Uterus (tissue), 4 donors: ENCODE results near the gene IL21R. TPM values are rescaled to one million over a fixed set of nuclear protein-coding genes. Genes with fewer than 3 reads are reported as not detected.

Source experiments
- DNase-seq, 2 donors: peaks; one replicate each; pipeline ENCODE4 v3.0.0-alpha.2; 2019 to 2020
- H3K27ac ChIP-seq, 2 donors: fragments of 200-600 bp; sonication (generic); 1 replicate in 1 of 2; 2 replicates in 1 of 2; pipeline ENCODE4 v1.5.1; 2016 to 2018
- H3K27me3 ChIP-seq, 2 donors: fragments of 200-600 bp; sonication (generic); one replicate each; pipeline ENCODE4 v1.5.1; 2018 to 2019; ENCODE audit warnings: control low read depth in 1 of 2
- H3K36me3 ChIP-seq, 2 donors: fragments of 200-600 bp; sonication (generic); one replicate each; pipeline ENCODE4 v1.5.1; 2019; ENCODE audit warnings: control low read depth in 1 of 2
- H3K4me1 ChIP-seq, 2 donors: fragments of 200-600 bp; sonication (generic); one replicate each; pipeline ENCODE4 v1.5.1; 2018 to 2019; ENCODE audit warnings: control low read depth in 1 of 2
- H3K4me3 ChIP-seq, 2 donors: fragments of 200-600 bp; sonication (generic); 1 replicate in 1 of 2; 2 replicates in 1 of 2; pipeline ENCODE4 v1.5.1; 2018 to 2019; ENCODE audit warnings: mild to moderate bottlenecking in 1 of 2
- H3K9me3 ChIP-seq, 2 donors: fragments of 200-600 bp; sonication (generic); one replicate each; pipeline ENCODE4 v1.5.1; 2019; ENCODE audit warnings: control low read depth in 1 of 2
- POLR2A ChIP-seq, 2 donors: fragments of 450-650 bp; IDR thresholded peaks; one replicate each; pipeline ENCODE4 v1.6.1; 2016; ENCODE audit warnings: antibody characterized with exemption in 2 of 2, mild to moderate bottlenecking in 1 of 2, moderate library complexity in 1 of 2
- intact Hi-C: fragments of 100-400 bp; cut with DNase I; formaldehyde crosslinking; loops from one replicate; pipeline ENCODE4 v1.15.1; 2023; ENCODE audit warnings: low total_unique reads
- total RNA-seq, 4 donors: library from RNA; depleted of rRNA in 3 of 4; stranded (reverse); fragments of >200 nt in 3 of 4; gene quantifications; one replicate each; pipeline versions ENCODE4 v1.1.0 to v1.2.4, GENCODE V29; 2014 to 2023
- TF ChIP-seq, protein P1 (sequence below), 4 experiments: fragments of 200-600 bp in 2 of 4; fragments of 450-650 bp in 2 of 4; sonication (generic) in 2 of 4; IDR thresholded peaks; one replicate each; pipeline ENCODE4 v1.5.1; 2016 to 2019; ENCODE audit warnings: antibody characterized with exemption in 4 of 4, mild to moderate bottlenecking in 2 of 4, moderate library complexity in 1 of 4
- donor health status: DM: yes; HTN: yes; CAD: no.

The IL21R gene
- total RNA-seq, 4 donors from 2014 or later = 0.21 to 0.46 TPM; not detected in 2

DNA sequence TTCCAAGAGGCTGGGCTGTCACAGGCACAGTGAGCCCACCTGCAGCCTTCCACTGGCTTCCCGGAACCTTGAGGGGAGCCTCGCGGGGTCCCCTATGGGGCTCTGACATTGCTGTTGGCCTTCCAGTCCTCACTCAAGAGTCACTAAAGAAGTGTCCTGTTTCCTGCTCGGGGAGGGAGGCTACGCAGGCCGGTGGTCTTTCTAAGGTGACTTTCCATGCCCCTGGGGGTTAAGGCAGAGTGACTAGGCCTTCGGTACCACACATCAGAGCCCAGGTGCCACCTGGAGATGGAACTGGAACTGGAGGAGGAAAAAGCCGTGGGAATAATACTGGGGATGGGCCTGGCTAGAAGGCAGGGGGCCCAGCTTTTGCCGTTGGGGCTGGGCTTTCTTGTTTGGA lies 72.1 kb downstream of the IL21R start:
- H3K4me1 ChIP-seq = no peaks in the 10 kb centered on the region
- no peak for TF ChIP-seq POLR2A (IDR thresholded peaks at IDR 0.05)
- TF ChIP-seq, protein P1, sequence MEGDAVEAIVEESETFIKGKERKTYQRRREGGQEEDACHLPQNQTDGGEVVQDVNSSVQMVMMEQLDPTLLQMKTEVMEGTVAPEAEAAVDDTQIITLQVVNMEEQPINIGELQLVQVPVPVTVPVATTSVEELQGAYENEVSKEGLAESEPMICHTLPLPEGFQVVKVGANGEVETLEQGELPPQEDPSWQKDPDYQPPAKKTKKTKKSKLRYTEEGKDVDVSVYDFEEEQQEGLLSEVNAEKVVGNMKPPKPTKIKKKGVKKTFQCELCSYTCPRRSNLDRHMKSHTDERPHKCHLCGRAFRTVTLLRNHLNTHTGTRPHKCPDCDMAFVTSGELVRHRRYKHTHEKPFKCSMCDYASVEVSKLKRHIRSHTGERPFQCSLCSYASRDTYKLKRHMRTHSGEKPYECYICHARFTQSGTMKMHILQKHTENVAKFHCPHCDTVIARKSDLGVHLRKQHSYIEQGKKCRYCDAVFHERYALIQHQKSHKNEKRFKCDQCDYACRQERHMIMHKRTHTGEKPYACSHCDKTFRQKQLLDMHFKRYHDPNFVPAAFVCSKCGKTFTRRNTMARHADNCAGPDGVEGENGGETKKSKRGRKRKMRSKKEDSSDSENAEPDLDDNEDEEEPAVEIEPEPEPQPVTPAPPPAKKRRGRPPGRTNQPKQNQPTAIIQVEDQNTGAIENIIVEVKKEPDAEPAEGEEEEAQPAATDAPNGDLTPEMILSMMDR (IDR thresholded peaks at IDR 0.05) = no peak
- no peaks in the 10 kb centered on the region for H3K27me3 ChIP-seq
- H3K36me3 ChIP-seq = no peaks in the 10 kb centered on the region
- intact Hi-C loops = no loop called here
- H3K4me3 ChIP-seq = no peak overlapping the region
- no peaks in the 10 kb centered on the region for H3K9me3 ChIP-seq
- no peak overlapping the region for H3K27ac ChIP-seq
- DNase-seq = no peak

DNA sequence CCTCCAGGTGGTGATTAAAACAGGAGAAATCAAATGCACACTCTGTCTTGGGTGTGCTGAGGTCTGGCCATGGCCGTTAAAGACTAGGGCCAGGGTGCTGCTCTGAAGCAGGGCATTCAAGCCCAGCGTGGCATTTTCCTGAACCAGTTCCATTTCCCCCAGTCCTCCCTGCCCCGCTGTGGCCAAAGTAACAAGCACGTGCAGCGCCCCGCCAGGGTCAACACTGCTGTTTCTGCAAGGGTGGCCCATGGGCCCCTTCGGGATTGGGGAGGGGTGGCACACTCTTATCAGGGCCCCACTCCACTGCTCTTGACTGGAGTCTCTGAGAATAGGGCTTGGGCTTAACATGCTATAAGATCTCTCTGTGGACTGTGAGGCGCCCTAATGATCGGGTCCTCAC lies 72.9 kb downstream of the IL21R start:
- Histone ChIP-seq H3K27me3 (no peaks in the 10 kb centered on the region), H3K36me3 (no peaks in the 10 kb centered on the region)
- no peak for DNase-seq

DNA sequence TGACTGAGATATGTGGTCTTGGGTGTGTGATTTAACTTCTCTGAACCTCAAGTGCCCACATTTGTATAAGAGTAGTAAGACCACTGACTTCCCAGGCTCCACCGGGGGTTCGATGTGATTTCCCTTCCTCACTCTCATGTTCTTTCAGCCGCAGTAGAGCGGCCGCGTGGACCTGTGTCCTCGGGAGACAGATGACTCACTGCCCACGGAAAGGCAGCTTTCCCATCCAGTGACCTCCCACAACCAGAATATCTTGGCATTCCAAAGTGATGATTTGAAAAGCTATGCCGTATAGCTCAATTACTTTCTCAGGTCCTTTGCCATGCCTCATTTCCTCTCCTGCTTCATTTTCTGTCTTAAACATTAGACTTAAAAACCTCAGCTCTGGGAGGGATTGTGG lies 73.6 kb downstream of the IL21R start:
- Histone ChIP-seq H3K27me3 (no peaks in the 10 kb centered on the region), H3K36me3 (no peaks in the 10 kb centered on the region), H3K4me1 (no peaks in the 10 kb centered on the region), H3K27ac (no peak overlapping the region), H3K4me3 (no peak overlapping the region), H3K9me3 (no peaks in the 10 kb centered on the region)
- DNase-seq = no peak
- TF ChIP-seq, protein P1 (IDR thresholded peaks at IDR 0.05) = no peak
- no peak for TF ChIP-seq POLR2A (IDR thresholded peaks at IDR 0.05)
- intact Hi-C loops = no loop called here

More for the DNA sequence above, 72.9 kb downstream of the IL21R start:
- Histone ChIP-seq H3K4me3 (no peak overlapping the region), H3K27ac (no peak overlapping the region), H3K4me1 (no peaks in the 10 kb centered on the region), H3K9me3 (no peaks in the 10 kb centered on the region)
- intact Hi-C loops = no loop called here
- no peak for TF ChIP-seq POLR2A (IDR thresholded peaks at IDR 0.05)
- TF ChIP-seq, protein P1 (IDR thresholded peaks at IDR 0.05) = no peak

DNA sequence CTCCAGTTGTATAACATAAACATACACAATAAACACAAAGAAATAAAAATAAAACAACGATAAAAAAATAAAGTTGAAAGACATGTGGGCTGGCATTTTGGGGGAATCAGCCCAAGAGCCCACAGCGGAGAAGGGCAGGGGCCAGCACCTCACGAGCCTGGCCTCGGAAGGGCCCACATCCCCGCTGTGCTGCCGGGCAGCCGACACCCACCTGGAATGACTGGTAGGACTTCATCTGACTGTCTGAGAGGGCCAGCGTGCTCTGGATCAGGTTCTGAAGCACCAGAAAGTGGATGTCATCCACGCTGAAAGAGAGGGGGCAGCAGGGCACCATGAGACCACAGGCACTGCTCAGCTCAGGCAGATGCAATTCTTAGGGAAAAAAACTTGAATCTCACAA lies 74.3 kb downstream of the IL21R start:
- Histone ChIP-seq H3K4me3 (no peak overlapping the region), H3K4me1 (no peaks in the 10 kb centered on the region), H3K36me3 (no peaks in the 10 kb centered on the region), H3K27ac (no peak overlapping the region), H3K9me3 (no peaks in the 10 kb centered on the region), H3K27me3 (no peaks in the 10 kb centered on the region)
- no peak for DNase-seq
- TF ChIP-seq, protein P1 (IDR thresholded peaks at IDR 0.05) = no peak
- no peak for TF ChIP-seq POLR2A (IDR thresholded peaks at IDR 0.05)
- intact Hi-C loops = no loop called here

DNA sequence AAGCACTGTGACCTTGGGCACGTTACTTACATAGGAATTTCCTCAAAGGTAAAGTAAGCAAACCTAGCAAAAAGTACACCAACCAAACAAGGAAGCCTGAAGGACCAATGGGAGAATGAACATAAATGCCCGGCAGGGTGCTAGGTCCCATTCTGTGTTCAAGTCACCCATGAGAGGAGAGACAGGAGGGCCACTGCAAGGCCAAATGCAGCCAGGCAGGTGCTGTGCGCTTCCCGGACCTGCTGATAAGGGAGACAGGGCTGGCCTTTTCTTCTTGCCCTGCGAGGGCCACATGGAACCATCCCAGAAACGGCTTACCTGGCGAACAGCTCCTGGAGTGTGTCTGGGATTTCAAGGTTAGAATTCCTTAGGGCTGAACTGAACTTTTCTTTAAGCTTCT lies 78.8 kb downstream of the IL21R start:
- intact Hi-C loops = no loop called here
- no peak overlapping the region for H3K27ac ChIP-seq
- DNase-seq = no peak
- H3K4me1 ChIP-seq = no peaks in the 10 kb centered on the region
- no peaks in the 10 kb centered on the region for H3K36me3 ChIP-seq
- no peaks in the 10 kb centered on the region for H3K9me3 ChIP-seq
- no peaks in the 10 kb centered on the region for H3K27me3 ChIP-seq
- H3K4me3 ChIP-seq = no peak overlapping the region
- no peak for TF ChIP-seq POLR2A (IDR thresholded peaks at IDR 0.05)
- TF ChIP-seq, protein P1 (IDR thresholded peaks at IDR 0.05) = no peak
